GM12878 (cell line): Measurements from ENCODE around the gene MATN3.

Source experiments
- EZH2 ChIP-seq: IDR thresholded peaks from 2 replicates; pipeline ENCODE4 v1.6.1; 2012; ENCODE audit warnings: low read depth, mild to moderate bottlenecking, control low read depth, inconsistent platforms, low read length, borderline replicate concordance; ENCODE audit not compliant: control insufficient read depth
- TF ChIP-seq, protein P1 (sequence below): fragments of 450-650 bp; IDR thresholded peaks from 2 replicates; pipeline ENCODE4 v1.6.1; 2014; ENCODE audit warnings: mild to moderate bottlenecking

DNA sequence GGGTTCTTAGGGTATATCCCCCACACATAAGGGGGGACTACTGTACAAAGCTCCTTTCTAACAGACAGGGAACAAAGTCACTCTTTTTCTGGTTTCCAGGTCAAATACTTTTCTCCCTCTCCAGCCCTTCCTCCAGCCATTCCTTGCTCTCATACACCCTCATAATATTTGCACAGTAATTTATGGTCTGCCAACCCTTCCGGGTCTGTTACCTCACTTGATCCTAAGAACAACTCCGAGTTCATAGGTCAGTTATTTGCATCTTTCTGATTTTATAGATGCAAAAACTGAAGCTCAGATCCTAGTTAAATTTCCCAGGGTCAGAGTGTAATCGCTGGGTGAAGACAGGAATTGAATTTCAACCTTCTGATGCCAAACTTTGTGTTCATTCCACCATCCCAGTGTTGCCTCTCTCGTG lies 14.8 kb upstream of the MATN3 start:
- no peak for TF ChIP-seq EZH2
- TF ChIP-seq, protein P1, sequence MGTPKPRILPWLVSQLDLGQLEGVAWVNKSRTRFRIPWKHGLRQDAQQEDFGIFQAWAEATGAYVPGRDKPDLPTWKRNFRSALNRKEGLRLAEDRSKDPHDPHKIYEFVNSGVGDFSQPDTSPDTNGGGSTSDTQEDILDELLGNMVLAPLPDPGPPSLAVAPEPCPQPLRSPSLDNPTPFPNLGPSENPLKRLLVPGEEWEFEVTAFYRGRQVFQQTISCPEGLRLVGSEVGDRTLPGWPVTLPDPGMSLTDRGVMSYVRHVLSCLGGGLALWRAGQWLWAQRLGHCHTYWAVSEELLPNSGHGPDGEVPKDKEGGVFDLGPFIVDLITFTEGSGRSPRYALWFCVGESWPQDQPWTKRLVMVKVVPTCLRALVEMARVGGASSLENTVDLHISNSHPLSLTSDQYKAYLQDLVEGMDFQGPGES, result no peak
